ENCODE measurements around the gene ITPK1. TPM values are rescaled to one million over a fixed set of nuclear protein-coding genes. Genes with fewer than 3 reads are reported as not detected.

ITPK1 gene
- polyA plus RNA-seq, 1 of the 3 experiments (the other 2 are of a cell fraction), result 23.2 TPM

DNA sequence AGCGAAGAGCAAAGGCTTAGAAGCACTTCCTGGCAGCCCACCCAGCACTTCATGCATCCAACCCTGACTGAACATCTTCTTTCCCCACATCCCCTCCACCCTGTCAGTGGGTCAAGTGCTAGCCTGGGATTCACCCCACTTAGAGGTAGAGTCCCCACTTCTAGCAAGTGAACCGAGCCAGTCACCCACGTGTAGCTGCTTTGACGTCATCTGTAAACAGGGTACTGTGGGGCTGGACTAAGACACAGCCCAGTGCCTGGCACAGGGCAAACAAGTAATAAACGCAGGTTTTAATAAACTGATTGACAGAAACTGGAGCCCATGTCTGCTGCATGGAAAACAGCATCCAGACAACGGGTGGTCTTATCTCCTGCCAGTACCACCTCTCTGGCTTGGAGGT, 61.7 kb downstream of the ITPK1 start:
- 72% methylated on average over 6 of the region's 6 CpGs for WGBS (ENCODE audit: low lambda C conversion rate)
- DNase-seq, result no peak
- no peaks in the 10 kb centered on the region for H3K9me2 ChIP-seq
- peaks cover 11 to 43% of the 10 kb centered on the region in 2 experiments; a peak in 2 of 4 replicates for H3K4me1 ChIP-seq (ENCODE audit: control insufficient read depth in 1 of 2, insufficient read depth in 2 of 2, low read depth in 1 of 2, low read length in 1 of 2)
- H3K36me3 ChIP-seq (replicated peaks in 1 of 2; ENCODE audit: control insufficient read depth in 1 of 2, insufficient read depth in 2 of 2, low read length in 1 of 2), result no peaks in the 10 kb centered on the region
- H2AFZ ChIP-seq (ENCODE audit: low read depth), result no peak overlapping the region
- TF ChIP-seq NFIC (IDR thresholded peaks at IDR 0.05; ENCODE audit: borderline replicate concordance) (no peak), EP300 (IDR thresholded peaks at IDR 0.05; ENCODE audit: borderline replicate concordance in 1 of 2, low read depth in 1 of 2, low read length in 1 of 2) (no peak), RFX5 (IDR thresholded peaks at IDR 0.05; ENCODE audit: low read length) (no peak), RXRA (IDR thresholded peaks at IDR 0.05; ENCODE audit: borderline replicate concordance, low read depth) (no peak), JUND (IDR thresholded peaks at IDR 0.05) (no peak), TCF12 (IDR thresholded peaks at IDR 0.05) (no peak), GABPA (IDR thresholded peaks at IDR 0.05; ENCODE audit: low read depth) (no peak), EZH2phosphoT487 (IDR thresholded peaks at IDR 0.05; ENCODE audit: borderline replicate concordance, low read depth) (no peak), USF1 (IDR thresholded peaks at IDR 0.05; ENCODE audit: borderline replicate concordance, low read depth) (no peak), POLR2AphosphoS5 (IDR thresholded peaks at IDR 0.05; ENCODE audit: low read depth, low read length) (no peak), RCOR1 (IDR thresholded peaks at IDR 0.05; ENCODE audit: low read length) (no peak), SIN3A (IDR thresholded peaks at IDR 0.05; ENCODE audit: borderline replicate concordance, low read depth, low read length) (no peak), FOXJ3 (CRISPR knock-in tag; IDR thresholded peaks at IDR 0.05) (no peak), TAF1 (IDR thresholded peaks at IDR 0.05; ENCODE audit: borderline replicate concordance, low read depth, low read length) (no peak), CTCF (IDR thresholded peaks at IDR 0.05) (no peak), FOSL2 (IDR thresholded peaks at IDR 0.05; ENCODE audit: borderline replicate concordance, low read depth) (no peak)
- TF ChIP-seq, protein P1, sequence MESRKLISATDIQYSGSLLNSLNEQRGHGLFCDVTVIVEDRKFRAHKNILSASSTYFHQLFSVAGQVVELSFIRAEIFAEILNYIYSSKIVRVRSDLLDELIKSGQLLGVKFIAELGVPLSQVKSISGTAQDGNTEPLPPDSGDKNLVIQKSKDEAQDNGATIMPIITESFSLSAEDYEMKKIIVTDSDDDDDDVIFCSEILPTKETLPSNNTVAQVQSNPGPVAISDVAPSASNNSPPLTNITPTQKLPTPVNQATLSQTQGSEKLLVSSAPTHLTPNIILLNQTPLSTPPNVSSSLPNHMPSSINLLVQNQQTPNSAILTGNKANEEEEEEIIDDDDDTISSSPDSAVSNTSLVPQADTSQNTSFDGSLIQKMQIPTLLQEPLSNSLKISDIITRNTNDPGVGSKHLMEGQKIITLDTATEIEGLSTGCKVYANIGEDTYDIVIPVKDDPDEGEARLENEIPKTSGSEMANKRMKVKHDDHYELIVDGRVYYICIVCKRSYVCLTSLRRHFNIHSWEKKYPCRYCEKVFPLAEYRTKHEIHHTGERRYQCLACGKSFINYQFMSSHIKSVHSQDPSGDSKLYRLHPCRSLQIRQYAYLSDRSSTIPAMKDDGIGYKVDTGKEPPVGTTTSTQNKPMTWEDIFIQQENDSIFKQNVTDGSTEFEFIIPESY (IDR thresholded peaks at IDR 0.05; ENCODE audit: borderline replicate concordance, low read depth), result no peak
- TF ChIP-seq, protein P2, sequence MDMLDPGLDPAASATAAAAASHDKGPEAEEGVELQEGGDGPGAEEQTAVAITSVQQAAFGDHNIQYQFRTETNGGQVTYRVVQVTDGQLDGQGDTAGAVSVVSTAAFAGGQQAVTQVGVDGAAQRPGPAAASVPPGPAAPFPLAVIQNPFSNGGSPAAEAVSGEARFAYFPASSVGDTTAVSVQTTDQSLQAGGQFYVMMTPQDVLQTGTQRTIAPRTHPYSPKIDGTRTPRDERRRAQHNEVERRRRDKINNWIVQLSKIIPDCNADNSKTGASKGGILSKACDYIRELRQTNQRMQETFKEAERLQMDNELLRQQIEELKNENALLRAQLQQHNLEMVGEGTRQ (IDR thresholded peaks at IDR 0.05; ENCODE audit: borderline replicate concordance, low read depth, low read length), result no peak
- TF ChIP-seq, protein P3, sequence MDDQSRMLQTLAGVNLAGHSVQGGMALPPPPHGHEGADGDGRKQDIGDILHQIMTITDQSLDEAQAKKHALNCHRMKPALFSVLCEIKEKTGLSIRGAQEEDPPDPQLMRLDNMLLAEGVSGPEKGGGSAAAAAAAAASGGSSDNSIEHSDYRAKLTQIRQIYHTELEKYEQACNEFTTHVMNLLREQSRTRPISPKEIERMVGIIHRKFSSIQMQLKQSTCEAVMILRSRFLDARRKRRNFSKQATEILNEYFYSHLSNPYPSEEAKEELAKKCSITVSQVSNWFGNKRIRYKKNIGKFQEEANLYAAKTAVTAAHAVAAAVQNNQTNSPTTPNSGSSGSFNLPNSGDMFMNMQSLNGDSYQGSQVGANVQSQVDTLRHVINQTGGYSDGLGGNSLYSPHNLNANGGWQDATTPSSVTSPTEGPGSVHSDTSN (IDR thresholded peaks at IDR 0.05), result no peak
- no peak overlapping the region for H3K4me3 ChIP-seq (ENCODE audit: low read depth in 2 of 2, low read length in 1 of 2)
- no peak overlapping the region for H3K9ac ChIP-seq
- no peaks in the 10 kb centered on the region for H3K27me3 ChIP-seq (ENCODE audit: insufficient read depth)
- H3K4me2 ChIP-seq, result no peak overlapping the region
- ChIA-PET CTCF (interaction anchor here (2.9 kb wide), 1 partner anchor 59 kb away, joined by 7 read pairs; no protein-coding TSS in a partner anchor), POLR2A (no interaction called here)
- H4K20me1 ChIP-seq (ENCODE audit: insufficient read depth), result no peaks in the 10 kb centered on the region
- no peaks in the 10 kb centered on the region for H3K9me3 ChIP-seq
- H3K27ac ChIP-seq (ENCODE audit: low read depth in 2 of 2, low read length in 1 of 2), result no peak overlapping the region
- no peaks in the 10 kb centered on the region for H3K79me2 ChIP-seq (ENCODE audit: insufficient read depth)
- no peaks in the 10 kb centered on the region for H3F3A ChIP-seq (replicated peaks; ENCODE audit: insufficient read depth)

All from SK-N-SH (cell line).